Stimulated activated naive CD8-positive, alpha-beta T cell treated with anti-CD3 and anti-CD28 coated beads, Interleukin-15, Interleukin-2, amounts not matched to agents 100 ng/mL and 50 ng/mL, for 24 hours (primary cell): Measurements from ENCODE around the gene AQP7.
"Not testable (repeated sequence)": the region's sequence is repeated elsewhere in the genome, so short reads cannot be mapped to it uniquely, and the experiment has no call there.

Source experiments
- H3K27ac Mint-ChIP-seq: one replicate; pipeline ENCODE4 v1.8.0; 2021; ENCODE audit warnings: mild to moderate bottlenecking, mixed read lengths
- H3K27me3 Mint-ChIP-seq: one replicate; pipeline ENCODE4 v1.8.0; 2021; ENCODE audit warnings: mixed read lengths
- H3K36me3 Mint-ChIP-seq: one replicate; pipeline ENCODE4 v1.8.0; 2021; ENCODE audit warnings: low read depth, mixed read lengths
- H3K4me1 Mint-ChIP-seq: one replicate; pipeline ENCODE4 v1.8.0; 2021; ENCODE audit warnings: low read depth, mixed read lengths
- H3K4me3 Mint-ChIP-seq: one replicate; pipeline ENCODE4 v1.8.0; 2021; ENCODE audit warnings: mild to moderate bottlenecking, mixed read lengths
- H3K9me3 Mint-ChIP-seq: one replicate; pipeline ENCODE4 v1.8.0; 2021; ENCODE audit warnings: mixed read lengths

AQP7 gene

GRCh38 chr9:33438926-33439680 lies 36.7 kb upstream of the AQP7 start:
- no peaks in the 10 kb centered on the region for H3K4me1 Mint-ChIP-seq
- no peak overlapping the region for H3K4me3 Mint-ChIP-seq
- H3K9me3 Mint-ChIP-seq = no peaks in the 10 kb centered on the region
- H3K27ac Mint-ChIP-seq = no peak overlapping the region
- H3K27me3 Mint-ChIP-seq = no peaks in the 10 kb centered on the region
- H3K36me3 Mint-ChIP-seq = no peaks in the 10 kb centered on the region

- H3K36me3 Mint-ChIP-seq = no peaks in the 10 kb centered on the region
- no peak overlapping the region for H3K4me3 Mint-ChIP-seq
- H3K27me3 Mint-ChIP-seq = no peaks in the 10 kb centered on the region
- H3K9me3 Mint-ChIP-seq = no peaks in the 10 kb centered on the region
- no peak overlapping the region for H3K27ac Mint-ChIP-seq
- H3K4me1 Mint-ChIP-seq = no peaks in the 10 kb centered on the region
Measured at GRCh38 chr9:33437898-33438297, 35.5 kb upstream of the AQP7 start.

- Mint-ChIP-seq H3K4me3 (no peak overlapping the region), H3K27ac (no peak overlapping the region), H3K9me3 (no peaks in the 10 kb centered on the region), H3K4me1 (no peaks in the 10 kb centered on the region), H3K27me3 (no peaks in the 10 kb centered on the region), H3K36me3 (no peaks in the 10 kb centered on the region)
Measured at GRCh38 chr9:33437205-33437604, 34.8 kb upstream of the AQP7 start.

GRCh38 chr9:33436445-33436844 lies 34.1 kb upstream of the AQP7 start:
- Mint-ChIP-seq H3K9me3 (no peaks in the 10 kb centered on the region), H3K4me1 (peaks cover 2% of the 10 kb centered on the region), H3K4me3 (no peak overlapping the region), H3K36me3 (no peaks in the 10 kb centered on the region), H3K27me3 (no peaks in the 10 kb centered on the region), H3K27ac (no peak overlapping the region)

- Mint-ChIP-seq H3K27me3 (no peaks in the 10 kb centered on the region), H3K27ac (no peak overlapping the region), H3K4me3 (no peak overlapping the region), H3K36me3 (no peaks in the 10 kb centered on the region), H3K4me1 (peaks cover 5% of the 10 kb centered on the region), H3K9me3 (no peaks in the 10 kb centered on the region)
Measured at GRCh38 chr9:33435821-33436277, 33.5 kb upstream of the AQP7 start.

GRCh38 chr9:33434317-33435105 lies 32.1 kb upstream of the AQP7 start:
- H3K27me3 Mint-ChIP-seq = no peaks in the 10 kb centered on the region
- H3K4me3 Mint-ChIP-seq = no peak overlapping the region
- peaks cover 5% of the 10 kb centered on the region for H3K4me1 Mint-ChIP-seq
- H3K9me3 Mint-ChIP-seq = no peaks in the 10 kb centered on the region
- no peak overlapping the region for H3K27ac Mint-ChIP-seq
- H3K36me3 Mint-ChIP-seq = no peaks in the 10 kb centered on the region

GRCh38 chr9:33433871-33434270 lies 31.5 kb upstream of the AQP7 start:
- H3K4me1 Mint-ChIP-seq = peaks cover 5% of the 10 kb centered on the region
- H3K27ac Mint-ChIP-seq = no peak overlapping the region
- no peaks in the 10 kb centered on the region for H3K9me3 Mint-ChIP-seq
- H3K27me3 Mint-ChIP-seq = no peaks in the 10 kb centered on the region
- H3K36me3 Mint-ChIP-seq = no peaks in the 10 kb centered on the region
- H3K4me3 Mint-ChIP-seq = no peak overlapping the region

GRCh38 chr9:33431420-33431819 lies 29.1 kb upstream of the AQP7 start:
- Mint-ChIP-seq H3K4me1 (peaks cover 5% of the 10 kb centered on the region), H3K9me3 (no peaks in the 10 kb centered on the region), H3K27me3 (no peaks in the 10 kb centered on the region), H3K36me3 (no peaks in the 10 kb centered on the region), H3K27ac (no peak overlapping the region), H3K4me3 (no peak overlapping the region)

- Mint-ChIP-seq H3K4me3 (no peak overlapping the region), H3K27me3 (no peaks in the 10 kb centered on the region), H3K9me3 (no peaks in the 10 kb centered on the region), H3K36me3 (no peaks in the 10 kb centered on the region), H3K4me1 (peaks cover 5% of the 10 kb centered on the region), H3K27ac (no peak overlapping the region)
Measured at GRCh38 chr9:33430942-33431341, 28.6 kb upstream of the AQP7 start.

GRCh38 chr9:33429256-33429985 lies 27.1 kb upstream of the AQP7 start:
- no peaks in the 10 kb centered on the region for H3K36me3 Mint-ChIP-seq
- H3K4me3 Mint-ChIP-seq = no peak overlapping the region
- no peak overlapping the region for H3K27ac Mint-ChIP-seq
- H3K9me3 Mint-ChIP-seq = no peaks in the 10 kb centered on the region
- peaks cover 5% of the 10 kb centered on the region for H3K4me1 Mint-ChIP-seq
- H3K27me3 Mint-ChIP-seq = no peaks in the 10 kb centered on the region

- Mint-ChIP-seq H3K27ac (no peak overlapping the region), H3K4me1 (peaks cover 5% of the 10 kb centered on the region), H3K9me3 (no peaks in the 10 kb centered on the region), H3K27me3 (no peaks in the 10 kb centered on the region), H3K4me3 (no peak overlapping the region), H3K36me3 (no peaks in the 10 kb centered on the region)
Measured at GRCh38 chr9:33426843-33427293, 24.5 kb upstream of the AQP7 start.

GRCh38 chr9:33425128-33425533 lies 22.8 kb upstream of the AQP7 start:
- no peak overlapping the region for H3K27ac Mint-ChIP-seq
- H3K4me1 Mint-ChIP-seq = no peaks in the 10 kb centered on the region
- H3K9me3 Mint-ChIP-seq = no peaks in the 10 kb centered on the region
- no peaks in the 10 kb centered on the region for H3K27me3 Mint-ChIP-seq
- H3K4me3 Mint-ChIP-seq = no peak overlapping the region
- no peaks in the 10 kb centered on the region for H3K36me3 Mint-ChIP-seq

GRCh38 chr9:33424492-33424891 lies 22.1 kb upstream of the AQP7 start:
- not testable (repeated sequence) for H3K36me3 Mint-ChIP-seq, H3K4me1 Mint-ChIP-seq, H3K27me3 Mint-ChIP-seq, H3K27ac Mint-ChIP-seq, H3K9me3 Mint-ChIP-seq, H3K4me3 Mint-ChIP-seq

GRCh38 chr9:33424043-33424442 lies 21.7 kb upstream of the AQP7 start:
- not testable (repeated sequence) for H3K4me3 Mint-ChIP-seq, H3K4me1 Mint-ChIP-seq, H3K36me3 Mint-ChIP-seq, H3K27me3 Mint-ChIP-seq, H3K9me3 Mint-ChIP-seq, H3K27ac Mint-ChIP-seq

- Mint-ChIP-seq H3K36me3 (no peaks in the 10 kb centered on the region), H3K27me3 (no peaks in the 10 kb centered on the region), H3K9me3 (no peaks in the 10 kb centered on the region), H3K4me3 (no peak overlapping the region), H3K27ac (no peak overlapping the region), H3K4me1 (peaks cover 33% of the 10 kb centered on the region)
Measured at GRCh38 chr9:33419708-33420303, 17.4 kb upstream of the AQP7 start.
